ENCODE data around the gene GABRB1.

GRCh38 chr4:47065051-47065481, 33.7 kb downstream of the GABRB1 start:
- no peak for TF ChIP-seq CTCF (conservative IDR thresholded peaks at IDR 0.05; ENCODE audit: low read length)
- TF ChIP-seq EZH2phosphoT487 (IDR thresholded peaks at IDR 0.05; ENCODE audit: borderline replicate concordance, low read depth, low read length), result no peak
